K562 (cell line): ENCODE data around the gene SS18. TPM values are rescaled to one million over a fixed set of nuclear protein-coding genes. Genes with fewer than 3 reads are reported as not detected.

ENCODE experiments used
- ATAC-seq: fragments of 200-7000 bp; cut with Tn5 transposase; 3 replicates; pipeline ENCODE4 v1.9.1; 2020; ENCODE audit warnings: moderate library complexity
- BruUV-seq: library from RNA; stranded (reverse); fragments of 400-500 nt; replicated peaks from 2 replicates; lab custom pipeline; 2021; lab: Mats Ljungman, UMichigan
- CTCF ChIA-PET: fragments of 300-600 bp; formaldehyde crosslinking; extraction: SDS; loops from one replicate; lab custom pipeline; 2021; ENCODE audit warnings: low intra/inter-chr PET ratio; lab: Yijun Ruan, JAX
- POLR2A ChIA-PET: fragments of 300-600, 350-650 bp; sonication (Branson Sonifier 250); formaldehyde crosslinking; extraction: SDS; loops from one replicate; lab custom pipeline; 2021; ENCODE audit warnings: antibody characterized with exemption, inconsistent platforms; lab: Yijun Ruan, JAX
- DNase-seq, 4 experiments: peaks; one replicate each; pipeline versions ENCODE4 v3.0.0 to v3.0.0-alpha.2; 2011 to 2018; ENCODE audit warnings: low spot score in 3 of 4, mixed read lengths in 3 of 4; ENCODE audit errors: extremely low read depth in 1 of 4
- FAIRE-seq: peaks from 2 replicates; lab custom pipeline; 2011; peaks lifted over from hg19 to GRCh38; lab: Jason Lieb, UNC
- H2AFZ ChIP-seq: 2 replicates; pipeline ENCODE4 v1.6.0; 2011; ENCODE audit warnings: low read depth, low read length, control low read depth, inconsistent platforms
- H3K27ac ChIP-seq: fragments of 200-600 bp; 3 replicates; pipeline ENCODE4 v1.8.0; 2011; ENCODE audit warnings: low read depth, mild to moderate bottlenecking, control low read depth, inconsistent platforms, low read length, moderate library complexity, mixed read lengths; ENCODE audit errors: extremely low read depth
- H3K27me3 ChIP-seq, 2 experiments: fragments of 300-600 bp in 1 of 2; 2 replicates in 1 of 2; 3 replicates in 1 of 2; pipeline versions ENCODE4 v1.6.0 to v1.8.0; 2011; ENCODE audit warnings: inconsistent platforms in 2 of 2, low read length in 2 of 2, mild to moderate bottlenecking in 1 of 2, mixed read lengths in 1 of 2, moderate library complexity in 1 of 2; ENCODE audit not compliant: control insufficient read depth in 2 of 2, insufficient read depth in 2 of 2
- H3K36me3 ChIP-seq: fragments of 300-600 bp; 3 replicates; pipeline ENCODE4 v1.8.0; 2011; ENCODE audit warnings: mild to moderate bottlenecking, low read length, inconsistent platforms; ENCODE audit not compliant: control insufficient read depth, insufficient read depth
- H3K4me1 ChIP-seq, 2 experiments: fragments of 200-600 bp in 1 of 2; replicated peaks in 1 of 2; 2 replicates in 1 of 2; 3 replicates in 1 of 2; pipeline versions ENCODE4 v1.5.1 to v1.8.0; 2011; ENCODE audit warnings: inconsistent platforms in 2 of 2, low read length in 2 of 2, mild to moderate bottlenecking in 1 of 2, mixed read lengths in 1 of 2, moderate library complexity in 1 of 2; ENCODE audit not compliant: control insufficient read depth in 2 of 2, insufficient read depth in 2 of 2
- H3K4me2 ChIP-seq: 2 replicates; pipeline ENCODE4 v1.6.1; 2011; ENCODE audit warnings: low read length, control low read depth, inconsistent platforms, mixed read lengths; ENCODE audit not compliant: insufficient read depth
- H3K4me3 ChIP-seq: fragments of 200-600 bp; sonication (generic), shearing (Covaris generic); 2 replicates; pipeline ENCODE4 v1.5.1; 2016; ENCODE audit warnings: control low read depth, inconsistent platforms
- H3K79me2 ChIP-seq: fragments of 200-600 bp; 3 replicates; pipeline ENCODE4 v1.8.0; 2011; ENCODE audit warnings: low read length, inconsistent platforms; ENCODE audit not compliant: control insufficient read depth, insufficient read depth
- H3K9ac ChIP-seq, 2 experiments: 2 replicates each; pipeline versions ENCODE4 v1.6.0 to v1.6.1; 2011; ENCODE audit warnings: low read depth in 2 of 2, low read length in 2 of 2, control low read depth in 1 of 2, inconsistent platforms in 1 of 2, mild to moderate bottlenecking in 1 of 2, mixed read lengths in 1 of 2; ENCODE audit not compliant: insufficient read depth in 1 of 2
- H3K9me1 ChIP-seq: one replicate; pipeline ENCODE4 v1.6.0; 2011; ENCODE audit warnings: inconsistent platforms, mild to moderate bottlenecking, low read length, moderate library complexity; ENCODE audit not compliant: control insufficient read depth, insufficient read depth
- H3K9me3 ChIP-seq: replicated peaks from 2 replicates; pipeline ENCODE4 v1.5.1; 2011; ENCODE audit warnings: low read depth, low read length, inconsistent platforms; ENCODE audit not compliant: control insufficient read depth, insufficient read depth
- H4K20me1 ChIP-seq: replicated peaks from 2 replicates; pipeline ENCODE4 v1.6.1; 2011; ENCODE audit warnings: low read length, inconsistent platforms, mixed read lengths; ENCODE audit not compliant: control insufficient read depth, insufficient read depth
- EP300 ChIP-seq: IDR thresholded peaks from 2 replicates; pipeline ENCODE4 v1.6.1; 2012; ENCODE audit warnings: low read length, improper control_type of control experiment
- JUND ChIP-seq, 2 experiments: IDR thresholded peaks; 2 replicates in 1 of 2; 3 replicates in 1 of 2; pipeline ENCODE4 v1.6.1; 2011; ENCODE audit warnings: borderline replicate concordance in 2 of 2, low read depth in 2 of 2, low read length in 2 of 2, improper control_type of control experiment in 1 of 2, missing biosample characterization in 1 of 2, missing genetic modification characterization in 1 of 2, missing genetic modification reagents in 1 of 2
- MEF2D ChIP-seq: conservative IDR thresholded peaks from 2 replicates; pipeline ENCODE4 v1.6.1; 2016; ENCODE audit warnings: low read depth, missing genetic modification characterization, missing compliant biosample characterization
- RREB1 ChIP-seq: fragments of 250-450 bp; sonication (Bioruptor Pico); IDR thresholded peaks from 2 replicates; pipeline ENCODE4 v1.4.0; 2020
- SIN3A ChIP-seq, 2 experiments: fragments of 150-350 bp in 1 of 2; IDR thresholded peaks; 2 replicates each; pipeline ENCODE4 v1.6.1; 2011 to 2016; ENCODE audit warnings: borderline replicate concordance in 2 of 2, low read depth in 2 of 2, low read length in 2 of 2, mild to moderate bottlenecking in 2 of 2, moderate library complexity in 2 of 2; ENCODE audit not compliant: control insufficient read depth in 1 of 2
- TRIM24 ChIP-seq, 2 experiments: fragments of 450-650 bp; IDR thresholded peaks; 2 replicates each; pipeline ENCODE4 v1.6.1; 2016
- ZNF3 ChIP-seq: fragments of 250-450 bp; sonication (Bioruptor Pico); IDR thresholded peaks from 2 replicates; pipeline ENCODE4 v1.5.0; 2021; ENCODE audit warnings: mild to moderate bottlenecking, moderate library complexity
- in situ Hi-C: fragments of 300-500 bp; cut with MboI; formaldehyde crosslinking; loops from 4 replicates; pipeline ENCODE4 v1.15.0; 2018; ENCODE audit warnings: inconsistent platforms, mixed read lengths
- intact Hi-C: fragments of 100-400 bp; cut with micrococcal nuclease; formaldehyde crosslinking; loops from 2 replicates; pipeline ENCODE4 v1.14.2; 2022
- polyA plus RNA-seq, 8 experiments: library from polyadenylated mRNA; depleted of rRNA in 4 of 8; stranded (reverse) in 5 of 8; unstranded in 3 of 8; fragments of >200 nt; fragmentation: Nextera tagmentation in 2 of 8; fragmentation: Illumina TruSeq in 1 of 8; extraction: Ambion mirVana in 2 of 8; extraction: Trizol in 1 of 8; gene quantifications; 2 replicates each; pipeline versions ENCODE4 v1.2.1 to v1.2.3, GENCODE V29; 2011 to 2014; ENCODE audit warnings: inconsistent platforms in 1 of 8, missing spikeins in 1 of 8
- total RNA-seq, 7 experiments: library from RNA; depleted of rRNA in 6 of 7; stranded (reverse); fragments of >200 nt in 6 of 7; fragmentation: Illumina TruSeq in 2 of 7; extraction: Trizol in 2 of 7; gene quantifications; 2 replicates each; pipeline versions ENCODE4 v1.2.1 to v1.2.3, GENCODE V29; 2011 to 2021; ENCODE audit warnings: low replicate concordance in 1 of 7

Gene SS18
- total and polyA plus RNA-seq, 9 of the 15 experiments (the other 6 are each of a cell fraction or from before 2014, with no cell fraction given) = 30.9 to 190 (median 102) TPM

- Histone ChIP-seq H4K20me1 (no peaks in the 10 kb centered on the region), H3K27ac (no peak overlapping the region), H3K4me3 (no peak overlapping the region), H3K9me1 (no peaks in the 10 kb centered on the region), H3K36me3 (peaks cover 90% of the 10 kb centered on the region), H3K9ac (no peak overlapping the region), H3K9me3 (peaks cover 8% of the 10 kb centered on the region), H3K27me3 (no peaks in the 10 kb centered on the region), H3K79me2 (peaks cover 40% of the 10 kb centered on the region; the same call in 2 of the 3 replicates), H2AFZ (no peak overlapping the region), H3K4me1 (no peaks in the 10 kb centered on the region), H3K4me2 (no peak overlapping the region)
- BruUV-seq = no TSS peak
- POLR2A ChIA-PET = interaction anchor here (1.0 kb wide), 1 partner anchor 11 kb away, joined by 3 read pairs; no protein-coding TSS in a partner anchor
- ATAC-seq (no peak), DNase-seq (no peak), FAIRE-seq (no peak)
- in situ Hi-C loops (no loop called here), intact Hi-C loops (no loop called here)
- CTCF ChIA-PET = no interaction called here
- TF ChIP-seq EP300 = no peak
- no peak for TF ChIP-seq SIN3A (IDR thresholded peaks at IDR 0.05; ENCODE audit: borderline replicate concordance in 2 of 2, control insufficient read depth in 1 of 2, low read depth in 2 of 2, low read length in 2 of 2)
- 0 out of 4 replicates have a peak, but pooled peaks of 1 of the 2 experiments have one; percentile 11 for TF ChIP-seq TRIM24 (IDR thresholded peaks at IDR 0.05)
- TF ChIP-seq JUND (IDR thresholded peaks at IDR 0.05; ENCODE audit: borderline replicate concordance, low read depth, low read length) = no peak
- TF ChIP-seq JUND (tag; IDR thresholded peaks at IDR 0.05; ENCODE audit: borderline replicate concordance, low read depth, low read length) = no peak
- TF ChIP-seq RREB1 (CRISPR knock-in tag) = no peak
- no peak for TF ChIP-seq ZNF3 (CRISPR knock-in tag)
- TF ChIP-seq MEF2D (tag) = no peak
- TF ChIP-seq, all 486 proteins: peak for 1
Measured at GRCh38 chr18:26071020-26071419, 19.4 kb downstream of the SS18 start.
